IPS DF 6.9 (cell line): ENCODE results near the gene ICE1.
A peak's percentile ranks its signal among the peaks of the same experiment; 100 is the strongest.
"Not testable (repeated sequence)": the region's sequence is repeated elsewhere in the genome, so short reads cannot be mapped to it uniquely, and the experiment has no call there.

Experiments used
- DNase-seq: peaks from one replicate; pipeline ENCODE4 v3.0.0-alpha.2; 2013; ENCODE audit warnings: low read depth, low spot score
- H3K27ac ChIP-seq: one replicate; pipeline ENCODE4 v1.5.1; 2013; ENCODE audit warnings: low read length, control low read depth
- H3K27me3 ChIP-seq: 2 replicates; pipeline ENCODE4 v1.6.1; 2013; ENCODE audit warnings: mild to moderate bottlenecking, low read length; ENCODE audit not compliant: control insufficient read depth, insufficient read depth
- H3K36me3 ChIP-seq: 2 replicates; pipeline ENCODE4 v1.6.1; 2013; ENCODE audit warnings: low read length; ENCODE audit not compliant: control insufficient read depth, insufficient read depth
- H3K4me1 ChIP-seq: 2 replicates; pipeline ENCODE4 v1.6.1; 2013; ENCODE audit warnings: low read length; ENCODE audit not compliant: control insufficient read depth, insufficient read depth
- H3K4me3 ChIP-seq: 2 replicates; pipeline ENCODE4 v1.5.1; 2013; ENCODE audit warnings: mild to moderate bottlenecking, low read length
- H3K9me3 ChIP-seq: 2 replicates; pipeline ENCODE4 v1.6.1; 2013; ENCODE audit warnings: low read length, inconsistent platforms; ENCODE audit not compliant: control insufficient read depth, insufficient read depth
- WGBS: extraction: QIAGEN DNeasy Blood & Tissue Kit; methylation state at CpG from one replicate; pipeline ENCODE4 v1.1.7; 2013; ENCODE audit warnings: mixed read lengths, missing lambda C conversion rate; ENCODE audit not compliant: insufficient read length, insufficient coverage; 5-methylcytosine and 5-hydroxymethylcytosine counted together

Gene ICE1

DNA sequence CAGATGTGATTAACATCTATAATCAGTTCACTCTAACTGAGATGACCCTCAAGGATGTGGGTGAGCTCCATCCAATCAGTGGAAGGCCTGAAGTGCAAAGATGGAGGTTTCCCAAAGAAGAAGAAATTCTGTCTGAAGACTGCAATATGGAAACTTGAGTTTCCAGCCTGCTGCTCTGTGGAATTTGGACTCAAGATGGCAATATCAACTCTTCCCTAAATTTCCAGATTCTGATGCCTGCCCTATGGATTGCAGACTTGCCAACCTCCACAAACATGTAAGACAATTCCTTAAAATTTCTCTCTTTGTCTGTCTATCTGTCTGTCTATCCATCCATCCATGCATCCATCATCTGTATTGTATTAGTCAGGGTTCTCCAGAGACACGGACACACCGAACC lies 85.9 kb downstream of the ICE1 start:
- Histone ChIP-seq H3K36me3 (no peaks in the 10 kb centered on the region; the same call in 1 of the 2 replicates), H3K27ac (no peak overlapping the region), H3K9me3 (no peaks in the 10 kb centered on the region), H3K27me3 (no peaks in the 10 kb centered on the region), H3K4me3 (no peak overlapping the region), H3K4me1 (no peaks in the 10 kb centered on the region)
- WGBS = no CpG with 5 or more reads among the region's 2 CpGs
- no peak for DNase-seq

DNA sequence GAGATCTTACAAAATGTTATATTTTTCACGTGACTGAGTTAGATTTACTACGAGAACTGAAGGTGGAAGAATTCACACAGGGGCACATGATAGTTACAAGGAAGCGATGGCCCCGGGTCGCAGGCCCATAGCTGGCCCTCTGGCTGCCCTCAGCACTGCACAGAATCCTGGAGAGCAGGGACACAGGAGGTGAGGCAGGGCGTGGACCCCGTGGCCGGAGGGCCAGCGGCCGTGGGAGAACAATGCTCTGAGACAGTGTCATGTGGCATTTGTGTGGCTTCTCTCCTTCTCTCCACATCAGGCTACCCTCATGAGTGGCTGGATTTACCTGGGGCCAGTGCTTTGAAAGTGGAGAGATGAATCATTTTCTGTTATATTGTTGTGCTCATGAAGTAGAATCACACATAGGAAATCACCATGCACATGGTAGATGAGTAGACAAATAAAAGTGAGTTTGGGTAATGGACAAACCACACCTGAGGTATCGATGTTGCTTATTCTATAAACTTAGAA lies 89.5 kb downstream of the ICE1 start:
- H3K4me1 ChIP-seq = no peaks in the 10 kb centered on the region
- WGBS = no CpG with 5 or more reads among the region's 11 CpGs
- H3K36me3 ChIP-seq = no peaks in the 10 kb centered on the region; the same call in 1 of the 2 replicates
- no peaks in the 10 kb centered on the region for H3K27me3 ChIP-seq
- no peak overlapping the region for H3K27ac ChIP-seq
- peaks cover 1% of the 10 kb centered on the region; the same call in 1 of the 2 replicates for H3K9me3 ChIP-seq
- DNase-seq = no peak
- no peak overlapping the region for H3K4me3 ChIP-seq

DNA sequence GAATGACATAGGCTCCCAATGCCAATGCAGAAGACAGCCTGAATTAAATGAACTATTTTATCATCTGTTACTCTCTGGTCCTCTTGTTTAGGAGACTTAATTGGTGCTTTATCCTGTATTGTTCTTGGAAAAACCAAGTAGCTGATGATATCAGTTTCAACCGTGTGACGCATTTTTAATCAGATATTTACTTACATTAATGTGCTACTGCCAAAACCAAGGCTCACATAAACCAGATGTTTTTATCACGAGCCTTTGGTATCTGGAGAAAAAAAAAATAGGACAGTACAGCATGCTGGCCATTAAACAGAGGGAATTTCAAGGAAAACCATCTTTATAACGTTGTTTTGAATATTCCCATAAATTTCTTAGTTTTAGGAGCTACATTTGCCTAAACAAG lies 90.1 kb downstream of the ICE1 start:
- H3K27ac ChIP-seq = no peak overlapping the region
- H3K9me3 ChIP-seq = peaks cover 1% of the 10 kb centered on the region; the same call in 1 of the 2 replicates
- WGBS = no CpG with 5 or more reads among the region's 4 CpGs
- H3K4me3 ChIP-seq = no peak overlapping the region
- no peaks in the 10 kb centered on the region; the same call in 1 of the 2 replicates for H3K36me3 ChIP-seq
- no peaks in the 10 kb centered on the region for H3K27me3 ChIP-seq
- no peaks in the 10 kb centered on the region for H3K4me1 ChIP-seq
- DNase-seq = no peak

DNA sequence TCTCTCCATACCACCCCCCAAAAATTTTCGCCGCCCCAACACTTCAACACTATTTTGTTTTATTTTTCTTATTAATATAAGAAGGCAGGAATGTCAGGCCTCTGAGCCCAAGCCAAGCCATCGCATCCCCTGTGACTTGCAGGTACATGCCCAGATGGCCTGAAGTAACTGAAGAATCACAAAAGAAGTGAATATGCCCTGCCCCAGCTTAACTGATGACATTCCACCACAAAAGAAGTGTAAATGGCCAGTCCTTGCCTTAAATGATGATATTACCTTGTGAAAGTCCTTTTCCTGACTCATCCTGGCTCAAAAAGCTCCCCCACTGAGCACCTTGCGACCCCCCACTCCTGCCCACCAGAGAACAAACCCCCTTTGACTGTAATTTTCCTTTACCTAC lies 98.1 kb downstream of the ICE1 start:
- H3K4me1 ChIP-seq, H3K9me3 ChIP-seq, H3K36me3 ChIP-seq, H3K27me3 ChIP-seq, H3K27ac ChIP-seq, H3K4me3 ChIP-seq, DNase-seq: not testable (repeated sequence)
- no CpG with 5 or more reads among the region's 4 CpGs for WGBS

DNA sequence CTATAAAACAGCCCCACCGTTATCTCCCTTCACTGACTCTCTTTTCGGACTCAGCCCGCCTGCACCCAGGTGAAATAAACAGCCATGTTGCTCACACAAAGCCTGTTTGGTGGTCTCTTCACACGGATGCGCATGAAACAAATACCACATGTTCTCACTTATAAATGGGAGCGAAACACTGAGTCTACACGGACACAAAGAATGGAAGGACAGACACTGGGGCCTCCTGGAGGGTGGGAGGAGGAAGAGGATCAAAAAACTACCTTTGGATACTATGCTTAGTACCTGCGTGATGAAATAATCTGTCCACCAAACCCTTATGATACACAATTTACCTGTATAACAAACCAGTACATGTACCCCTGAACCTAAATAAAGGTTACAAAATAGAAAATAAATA lies 98.6 kb downstream of the ICE1 start:
- Histone ChIP-seq H3K27ac (no peak overlapping the region), H3K9me3 (no peaks in the 10 kb centered on the region)
- WGBS = no CpG with 5 or more reads among the region's 8 CpGs

DNA sequence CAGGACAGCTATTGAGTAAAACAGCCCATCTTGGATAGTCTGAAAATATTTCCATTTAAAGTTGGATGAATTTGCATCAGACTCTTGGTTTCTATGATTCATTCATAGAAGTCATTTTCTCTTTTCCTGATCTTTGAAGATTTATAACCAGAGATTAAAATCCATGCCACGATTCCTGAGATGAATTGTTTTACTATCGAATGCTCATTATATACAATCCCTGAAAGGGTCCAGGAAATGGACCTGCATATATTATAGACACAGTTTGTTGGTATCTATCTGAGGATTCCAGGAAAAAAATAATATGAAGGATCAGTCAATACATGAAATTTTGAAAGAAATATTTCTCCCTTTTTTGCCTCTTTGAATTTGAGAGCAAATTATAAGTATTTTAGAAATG lies 99.0 kb downstream of the ICE1 start:
- no peaks in the 10 kb centered on the region for H3K36me3 ChIP-seq
- WGBS = no CpG with 5 or more reads among the region's 2 CpGs
- DNase-seq = no peak
- no peaks in the 10 kb centered on the region for H3K9me3 ChIP-seq
- H3K4me3 ChIP-seq = no peak overlapping the region
- no peaks in the 10 kb centered on the region for H3K4me1 ChIP-seq
- H3K27me3 ChIP-seq = no peaks in the 10 kb centered on the region
- H3K27ac ChIP-seq = no peak overlapping the region

More for the DNA sequence above, 98.6 kb downstream of the ICE1 start:
- Histone ChIP-seq H3K27me3 (no peaks in the 10 kb centered on the region), H3K4me3 (no peak overlapping the region), H3K4me1 (no peaks in the 10 kb centered on the region), H3K36me3 (no peaks in the 10 kb centered on the region)
- no peak for DNase-seq

DNA sequence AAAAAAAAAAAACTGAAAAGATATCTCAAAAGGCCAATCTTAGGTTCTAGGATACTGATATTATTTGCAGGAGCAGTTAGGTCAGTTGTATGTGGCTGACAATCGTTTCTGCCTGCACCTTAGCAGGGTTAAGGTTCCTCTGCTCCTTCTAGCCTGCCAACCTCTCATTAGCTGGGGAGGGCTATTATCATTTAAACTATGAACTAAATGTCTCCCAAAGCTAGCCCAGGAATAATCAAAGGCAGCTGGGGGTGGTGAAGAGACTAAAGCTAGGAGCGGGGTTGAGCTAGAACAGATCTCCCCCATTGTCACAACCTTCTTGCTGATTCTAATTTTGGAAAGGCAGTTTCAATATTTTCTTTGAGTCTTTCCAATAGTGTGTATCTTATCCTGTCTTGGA lies 99.9 kb downstream of the ICE1 start:
- H3K27ac ChIP-seq = no peak overlapping the region
- peak; percentile 37 for DNase-seq
- no peaks in the 10 kb centered on the region for H3K27me3 ChIP-seq
- H3K4me3 ChIP-seq = no peak overlapping the region
- no peaks in the 10 kb centered on the region for H3K9me3 ChIP-seq
- H3K36me3 ChIP-seq = no peaks in the 10 kb centered on the region
- H3K4me1 ChIP-seq = no peaks in the 10 kb centered on the region
- no CpG with 5 or more reads among the region's 2 CpGs for WGBS

DNA sequence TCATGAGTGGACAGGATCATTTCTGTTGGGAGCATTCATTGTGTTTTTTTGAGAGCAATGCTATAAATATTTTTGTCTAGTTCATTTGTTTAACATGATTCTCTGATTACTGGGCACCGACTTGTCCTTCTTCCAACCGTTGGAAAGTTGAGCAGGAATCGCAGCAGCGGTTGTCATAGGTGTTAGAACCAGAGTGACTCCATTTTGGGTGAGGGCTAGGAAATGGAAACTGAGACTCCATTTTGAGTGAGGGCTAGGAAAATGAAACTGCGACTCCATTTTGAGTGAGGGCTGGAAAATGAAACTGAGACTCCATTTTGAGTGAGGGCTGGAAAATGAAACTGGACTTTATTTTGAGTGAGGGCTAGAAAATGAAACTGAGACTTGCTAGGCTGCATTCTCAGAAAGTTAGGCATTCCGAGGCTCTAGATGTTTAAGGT lies 100.6 kb downstream of the ICE1 start:
- H3K4me1 ChIP-seq = no peaks in the 10 kb centered on the region
- no peaks in the 10 kb centered on the region for H3K9me3 ChIP-seq
- no peaks in the 10 kb centered on the region for H3K27me3 ChIP-seq
- DNase-seq = no peak
- WGBS = no CpG with 5 or more reads among the region's 6 CpGs
- no peaks in the 10 kb centered on the region for H3K36me3 ChIP-seq
- no peak overlapping the region for H3K4me3 ChIP-seq
- H3K27ac ChIP-seq = no peak overlapping the region

DNA sequence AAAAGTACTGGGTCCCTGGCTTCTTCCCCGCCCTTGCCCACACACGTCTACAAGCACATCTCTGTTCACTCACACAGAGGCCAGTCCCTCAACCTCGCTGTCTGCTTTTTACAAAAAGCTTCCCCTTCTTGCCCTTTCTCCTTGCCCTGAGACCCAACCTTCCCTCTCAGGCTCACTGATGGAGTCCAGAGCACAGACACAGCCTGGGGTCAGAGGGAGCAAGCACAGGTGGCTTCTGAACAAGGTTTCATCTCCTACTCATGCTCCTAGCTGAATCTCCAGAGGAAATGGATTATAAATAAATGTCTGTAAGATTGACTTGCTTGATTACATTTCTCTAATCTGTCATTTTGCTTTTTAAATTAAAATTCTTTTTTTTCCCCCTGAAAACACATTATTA lies 101.8 kb downstream of the ICE1 start:
- no peaks in the 10 kb centered on the region for H3K9me3 ChIP-seq
- H3K27ac ChIP-seq = no peak overlapping the region
- H3K36me3 ChIP-seq = no peaks in the 10 kb centered on the region
- no peak overlapping the region for H3K4me3 ChIP-seq
- no peak for DNase-seq
- H3K4me1 ChIP-seq = no peaks in the 10 kb centered on the region
- no peaks in the 10 kb centered on the region for H3K27me3 ChIP-seq
- no CpG with 5 or more reads among the region's 3 CpGs for WGBS

DNA sequence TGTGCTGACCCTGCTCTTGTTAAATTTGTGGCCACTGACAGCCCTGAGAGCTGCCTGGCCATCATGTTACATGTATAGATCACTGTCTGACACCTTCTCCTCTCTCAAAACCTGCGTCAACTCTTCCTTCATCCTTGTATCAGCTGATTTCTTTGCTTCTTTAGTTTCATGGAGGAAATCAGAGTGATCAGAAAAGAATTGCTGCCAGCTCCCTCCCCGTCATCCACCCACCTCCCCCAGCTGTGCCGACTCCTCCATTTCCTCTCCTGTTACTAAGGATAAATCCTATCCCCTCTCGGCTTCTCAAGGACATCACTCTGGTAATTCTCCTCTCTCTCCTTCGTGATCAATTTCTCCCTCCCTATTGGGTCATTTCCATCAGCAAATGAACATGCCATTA lies 108.9 kb downstream of the ICE1 start:
- no peaks in the 10 kb centered on the region for H3K9me3 ChIP-seq
- DNase-seq = no peak
- H3K4me3 ChIP-seq = no peak overlapping the region
- H3K36me3 ChIP-seq = no peaks in the 10 kb centered on the region
- H3K27me3 ChIP-seq = no peaks in the 10 kb centered on the region
- no peak overlapping the region for H3K27ac ChIP-seq
- 0 out of 2 replicates have a peak, but pooled peaks cover 2% of the 10 kb centered on the region for H3K4me1 ChIP-seq
- no CpG with 5 or more reads among the region's 5 CpGs for WGBS

DNA sequence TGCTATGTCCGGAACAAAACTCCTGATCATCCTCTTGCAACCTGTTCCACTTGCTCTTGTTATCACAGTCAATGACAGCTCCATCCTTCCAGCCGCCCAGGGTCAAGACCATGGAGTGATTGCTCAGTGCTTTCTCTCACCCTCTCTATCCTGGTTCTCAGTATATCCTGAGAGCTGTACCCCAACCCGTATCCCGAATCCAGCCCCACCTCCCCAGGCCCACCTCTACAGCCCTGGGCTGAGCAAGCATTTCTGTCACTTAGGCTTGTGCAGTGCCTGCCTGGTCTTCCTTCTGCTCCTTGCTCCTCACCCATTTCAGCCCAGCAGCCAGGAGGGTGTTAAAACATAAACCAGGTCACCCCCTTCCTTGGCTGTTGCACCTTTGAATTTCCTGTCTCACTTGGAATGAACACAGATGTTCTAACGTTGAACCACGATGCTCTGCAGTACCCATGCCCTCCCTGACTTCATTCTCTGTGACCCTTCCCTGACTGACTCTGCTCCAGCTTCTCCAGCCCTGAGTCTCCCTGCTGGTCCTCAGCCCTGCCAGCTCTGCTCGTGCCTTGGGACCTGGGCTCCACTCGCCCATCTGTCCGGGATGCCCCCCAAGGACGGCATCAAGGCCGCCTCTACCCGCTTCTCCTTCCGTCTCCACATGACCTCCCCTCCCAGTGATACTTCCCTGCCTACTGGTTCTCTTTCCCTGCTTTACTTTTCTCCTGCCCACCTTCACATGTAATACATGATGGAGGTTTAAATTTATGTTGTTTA lies 110.0 kb downstream of the ICE1 start:
- no peaks in the 10 kb centered on the region for H3K9me3 ChIP-seq
- 0 out of 2 replicates have a peak, but pooled peaks cover 2% of the 10 kb centered on the region for H3K4me1 ChIP-seq
- H3K27ac ChIP-seq = no peak overlapping the region
- no peaks in the 10 kb centered on the region for H3K36me3 ChIP-seq
- DNase-seq = no peak
- no CpG with 5 or more reads among the region's 13 CpGs for WGBS
- H3K27me3 ChIP-seq = no peaks in the 10 kb centered on the region
- no peak overlapping the region for H3K4me3 ChIP-seq
